ENCODE measurements around the gene EPHX1. TPM values are rescaled to one million over a fixed set of nuclear protein-coding genes. Genes with fewer than 3 reads are reported as not detected.

EPHX1 gene
- total and polyA plus RNA-seq, 2 of the 8 experiments (the other 6 are each of a cell fraction or from before 2014, with no cell fraction given), result 45.3 to 79.1 TPM

- Histone ChIP-seq H3K79me2 (ENCODE audit: control insufficient read depth in 1 of 2, insufficient read depth in 2 of 2, low read length in 2 of 2) (peaks cover 0 to 13% of the 10 kb centered on the region in 2 experiments; a peak in 2 of 4 replicates), H4K20me1 (replicated peaks in 1 of 2; ENCODE audit: control insufficient read depth in 1 of 2, insufficient read depth in 2 of 2, low read length in 2 of 2) (peaks cover 2 to 6% of the 10 kb centered on the region in 2 experiments), H3K23me2 (ENCODE audit: low read depth, low read length) (peaks cover 9% of the 10 kb centered on the region; the same call in 1 of the 2 replicates), H3K27me3 (replicated peaks in 1 of 4; ENCODE audit: control insufficient read depth in 3 of 4, extremely low read depth in 1 of 4, insufficient read depth in 3 of 4, low read length in 3 of 4) (peaks cover 0 to 21% (median 10%) of the 10 kb centered on the region in 4 experiments; a peak in 5 of 7 replicates), H3K4me3 (ENCODE audit: extremely low read depth in 1 of 4, insufficient read depth in 2 of 4, low read depth in 3 of 4, low read length in 4 of 4) (no peak overlapping the region), H2BK5ac (ENCODE audit: low read depth, low read length) (no peak overlapping the region), H3K18ac (ENCODE audit: extremely low read depth, low read length) (no peak overlapping the region), H3K4me1 (replicated peaks in 1 of 4; ENCODE audit: control insufficient read depth in 3 of 4, insufficient read depth in 4 of 4, low read length in 3 of 4) (peaks cover 9 to 30% (median 21%) of the 10 kb centered on the region in 4 experiments), H3K23ac (ENCODE audit: insufficient read length) (no peak overlapping the region), H2BK120ac (replicated peaks; ENCODE audit: low read depth, low read length) (no peak overlapping the region), H3K9me3 (ENCODE audit: insufficient read depth in 2 of 2, low read depth in 1 of 2, low read length in 1 of 2) (no peaks in the 10 kb centered on the region), H3K14ac (ENCODE audit: insufficient read length) (no peak overlapping the region), H3K4ac (replicated peaks; ENCODE audit: insufficient read length, low read depth, low read length) (no peak overlapping the region), H2BK20ac (ENCODE audit: low read length) (0 out of 2 replicates have a peak overlapping the region, but pooled peaks have one; percentile 55), H4K8ac (ENCODE audit: extremely low read depth, insufficient read depth, low read length) (no peak overlapping the region), H3K9ac (replicated peaks in 1 of 4; ENCODE audit: extremely low read depth in 1 of 4, low read depth in 3 of 4, low read length in 3 of 4) (no peak overlapping the region), H2BK12ac (ENCODE audit: low read depth, low read length) (peak overlapping the region; percentile 30; the same call in 1 of the 2 replicates), H3K56ac (replicated peaks; ENCODE audit: insufficient read length, low read depth, low read length) (no peak overlapping the region), H4K91ac (replicated peaks; ENCODE audit: insufficient read length, low read length) (no peak overlapping the region), H2AK5ac (ENCODE audit: low read depth, low read length) (no peak overlapping the region), H2AFZ (ENCODE audit: low read length) (no peak overlapping the region), H2BK15ac (ENCODE audit: low read length) (no peak overlapping the region), H4K5ac (ENCODE audit: insufficient read length, low read depth, low read length) (no peak overlapping the region), H3K79me1 (ENCODE audit: low read depth, low read length) (peaks cover 12% of the 10 kb centered on the region; the same call in 1 of the 2 replicates), H3K4me2 (ENCODE audit: insufficient read depth in 1 of 2, low read depth in 2 of 2, low read length in 2 of 2) (peak overlapping the region in 1 of 2 experiments; percentile 76; a peak in 1 of 4 replicates), H3K27ac (ENCODE audit: low read depth, low read length) (no peak overlapping the region), H3K36me3 (ENCODE audit: control insufficient read depth in 2 of 4, insufficient read depth in 4 of 4, low read length in 3 of 4) (no peaks in the 10 kb centered on the region)
- DNase-seq (ENCODE audit: low read depth in 1 of 2, low spot score in 2 of 2) (no peak), FAIRE-seq (no peak)
- 82% methylated on average over 10 of the region's 11 CpGs; no CpG with 5 or more reads in 1 of the 2 experiments for WGBS, 2 experiments (ENCODE audit: extremely low coverage in 1 of 2, insufficient coverage in 1 of 2, insufficient read length in 1 of 2, insufficient replicate concordance in 2 of 2, low coverage in 1 of 2, low lambda C conversion rate in 2 of 2, missing lambda C conversion rate in 1 of 2)
- ChIA-PET POLR2A (ENCODE audit: partially characterized antibody) (interaction anchor here (0.7 to 4.9 kb wide), 5 partner anchors 14 to 105 kb away, joined by 3 to 63 read pairs (median 18); partner anchors contain the start of gene SRP9), CTCF (ENCODE audit: partially characterized antibody) (interaction anchor here (0.8 to 21.3 kb wide), 10 partner anchors 6 to 415 kb away, joined by 3 to 406 read pairs (median 4); partner anchors contain the start of genes PYCR2 and SRP9)
- no peak for TF ChIP-seq POLR2A (IDR thresholded peaks at IDR 0.05; ENCODE audit: control extremely low read depth in 1 of 2, low read depth in 2 of 2, low read length in 2 of 2)
- no peak for TF ChIP-seq EP300 (IDR thresholded peaks at IDR 0.05; ENCODE audit: borderline replicate concordance in 1 of 2, low read depth in 2 of 2, low read length in 2 of 2)
- TF ChIP-seq NANOG (IDR thresholded peaks at IDR 0.05; ENCODE audit: insufficient read depth, low read depth, low read length, poor library complexity, severe bottlenecking), result no peak
- no peak for TF ChIP-seq MAX (IDR thresholded peaks at IDR 0.05)
- no peak for TF ChIP-seq JUND (IDR thresholded peaks at IDR 0.05; ENCODE audit: low read length)
- TF ChIP-seq SIRT6 (IDR thresholded peaks at IDR 0.05; ENCODE audit: low read length), result no peak
- TF ChIP-seq KDM5A (IDR thresholded peaks at IDR 0.05; ENCODE audit: low read length), result no peak
- no peak for TF ChIP-seq SP2 (IDR thresholded peaks at IDR 0.05; ENCODE audit: low read length)
- no peak for TF ChIP-seq CTBP2 (IDR thresholded peaks at IDR 0.05; ENCODE audit: borderline replicate concordance, insufficient read depth, insufficient read length, low read length)
- TF ChIP-seq TAF1 (IDR thresholded peaks at IDR 0.05; ENCODE audit: low read depth, low read length), result no peak
- TF ChIP-seq TEAD4 (IDR thresholded peaks at IDR 0.05; ENCODE audit: low read depth, low read length), result no peak
These were observed 73.8 kb downstream of the EPHX1 start for GRCh38 chr1:225883616-225884265.
